AG09309 (cell line): Measurements from ENCODE around the gene BLCAP.

Experiments
- DNase-seq: peaks from one replicate; pipeline ENCODE4 v3.0.0-alpha.2; 2010; ENCODE audit warnings: low read depth
- H3K4me3 ChIP-seq: 2 replicates; pipeline ENCODE4 v1.5.1; 2011; ENCODE audit warnings: mild to moderate bottlenecking, low read depth, low read length, moderate library complexity; ENCODE audit not compliant: control insufficient read depth
- CTCF ChIP-seq: IDR thresholded peaks from 2 replicates; pipeline ENCODE4 v1.5.1; 2011; ENCODE audit warnings: mild to moderate bottlenecking, low read depth, low read length, inconsistent platforms; ENCODE audit not compliant: insufficient read depth, control insufficient read depth; ENCODE audit errors: missing control alignments

Gene BLCAP

GRCh38 chr20:37570419-37570818, 42.7 kb upstream of the BLCAP start:
- no peak for TF ChIP-seq CTCF
- no peak for DNase-seq
- no peak overlapping the region for H3K4me3 ChIP-seq

- no peak for DNase-seq
- TF ChIP-seq CTCF, result no peak
- no peak overlapping the region for H3K4me3 ChIP-seq
Measured at GRCh38 chr20:37567671-37568588, 40.3 kb upstream of the BLCAP start.

GRCh38 chr20:37567331-37567665, 39.6 kb upstream of the BLCAP start:
- H3K4me3 ChIP-seq, result no peak overlapping the region
- no peak for TF ChIP-seq CTCF
- no peak for DNase-seq

- no peak for DNase-seq
- no peak overlapping the region for H3K4me3 ChIP-seq
- TF ChIP-seq CTCF, result no peak
Measured at GRCh38 chr20:37566590-37567330, 39.1 kb upstream of the BLCAP start.

GRCh38 chr20:37565134-37565811, 37.6 kb upstream of the BLCAP start:
- DNase-seq, result no peak
- H3K4me3 ChIP-seq, result no peak overlapping the region
- no peak for TF ChIP-seq CTCF

- peak; percentile 87 for TF ChIP-seq CTCF
- no peak overlapping the region for H3K4me3 ChIP-seq
- DNase-seq, result no peak
Measured at GRCh38 chr20:37564388-37565133, 36.9 kb upstream of the BLCAP start.
